Measurements from ENCODE around the gene TSPAN1.

GRCh38 chr1:46205141-46205540 is 30.3 kb downstream of the TSPAN1 start:
- no peak for TF ChIP-seq CTCF (IDR thresholded peaks at IDR 0.05)
- no peak for TF ChIP-seq SMC3 (IDR thresholded peaks at IDR 0.05; ENCODE audit: low read depth, low read length)
- no peak for TF ChIP-seq POLR2AphosphoS5 (IDR thresholded peaks at IDR 0.05; ENCODE audit: low read depth, low read length)
- TF ChIP-seq RAD21 (IDR thresholded peaks at IDR 0.05; ENCODE audit: low read length) = no peak
- TF ChIP-seq TEAD4 (IDR thresholded peaks at IDR 0.05; ENCODE audit: borderline replicate concordance, insufficient read depth) = no peak
- no peak for TF ChIP-seq YY1 (IDR thresholded peaks at IDR 0.05; ENCODE audit: low read depth)
- no peak for TF ChIP-seq USF2 (IDR thresholded peaks at IDR 0.05; ENCODE audit: borderline replicate concordance, low read depth, low read length)
- TF ChIP-seq TAF1 (IDR thresholded peaks at IDR 0.05; ENCODE audit: borderline replicate concordance, low read depth, low read length) = no peak
- no peak for TF ChIP-seq RXRA (IDR thresholded peaks at IDR 0.05; ENCODE audit: borderline replicate concordance, low read depth)
